Liver (tissue), 3 donors: ENCODE measurements around the gene BAZ2B.

Experiments used
- ATF3 ChIP-seq: IDR thresholded peaks from 2 replicates; pipeline ENCODE4 v1.6.1; 2016; ENCODE audit warnings: antibody characterized with exemption
- GABPA ChIP-seq, 2 donors: IDR thresholded peaks in 1 of 2; conservative IDR thresholded peaks in 1 of 2; 2 replicates each; pipeline ENCODE4 v1.6.1; 2016; ENCODE audit warnings: antibody characterized with exemption in 2 of 2, mild to moderate bottlenecking in 1 of 2, moderate library complexity in 1 of 2
- MAX ChIP-seq: IDR thresholded peaks from 2 replicates; pipeline ENCODE4 v1.6.1; 2016; ENCODE audit warnings: antibody characterized with exemption
- TAF1 ChIP-seq: conservative IDR thresholded peaks from 2 replicates; pipeline ENCODE4 v1.6.1; 2016; ENCODE audit warnings: antibody characterized with exemption, mild to moderate bottlenecking
- YY1 ChIP-seq: IDR thresholded peaks from 2 replicates; pipeline ENCODE4 v1.6.1; 2016; ENCODE audit warnings: antibody characterized with exemption, mild to moderate bottlenecking
- TF ChIP-seq, protein P1 (sequence below): fragments of 150-350 bp; IDR thresholded peaks from 2 replicates; pipeline ENCODE4 v1.5.1; 2017; ENCODE audit warnings: improper control_type of control experiment, low read depth, low read length; ENCODE audit not compliant: missing input control
- donor health status: healthy.
- donor health status: healthy.

DNA sequence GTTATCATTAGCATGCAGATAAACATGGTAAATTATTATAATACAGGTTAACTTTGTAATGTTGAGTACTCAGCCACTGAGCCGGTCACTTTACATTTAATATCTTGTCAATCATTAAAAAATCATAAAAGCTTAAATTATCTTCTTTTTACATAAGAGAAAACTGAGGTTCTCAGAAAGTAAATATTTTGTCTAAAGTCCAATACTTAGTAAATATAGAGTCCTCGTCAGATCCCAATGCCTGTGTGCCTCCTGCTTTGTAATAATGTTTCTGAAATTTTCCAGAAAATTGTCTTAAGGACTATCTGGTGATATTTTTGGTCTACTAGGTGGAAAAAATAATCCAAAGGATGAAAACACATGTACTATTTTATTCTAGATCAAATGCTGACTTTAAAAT lies 213.6 kb downstream of the BAZ2B start:
- TF ChIP-seq MAX (no peak), TAF1 (no peak), GABPA (IDR thresholded peaks at IDR 0.05 in 1 of 2, conservative IDR thresholded peaks at IDR 0.05 in 1 of 2) (no peak), YY1 (no peak), ATF3 (no peak)
- TF ChIP-seq, protein P1, sequence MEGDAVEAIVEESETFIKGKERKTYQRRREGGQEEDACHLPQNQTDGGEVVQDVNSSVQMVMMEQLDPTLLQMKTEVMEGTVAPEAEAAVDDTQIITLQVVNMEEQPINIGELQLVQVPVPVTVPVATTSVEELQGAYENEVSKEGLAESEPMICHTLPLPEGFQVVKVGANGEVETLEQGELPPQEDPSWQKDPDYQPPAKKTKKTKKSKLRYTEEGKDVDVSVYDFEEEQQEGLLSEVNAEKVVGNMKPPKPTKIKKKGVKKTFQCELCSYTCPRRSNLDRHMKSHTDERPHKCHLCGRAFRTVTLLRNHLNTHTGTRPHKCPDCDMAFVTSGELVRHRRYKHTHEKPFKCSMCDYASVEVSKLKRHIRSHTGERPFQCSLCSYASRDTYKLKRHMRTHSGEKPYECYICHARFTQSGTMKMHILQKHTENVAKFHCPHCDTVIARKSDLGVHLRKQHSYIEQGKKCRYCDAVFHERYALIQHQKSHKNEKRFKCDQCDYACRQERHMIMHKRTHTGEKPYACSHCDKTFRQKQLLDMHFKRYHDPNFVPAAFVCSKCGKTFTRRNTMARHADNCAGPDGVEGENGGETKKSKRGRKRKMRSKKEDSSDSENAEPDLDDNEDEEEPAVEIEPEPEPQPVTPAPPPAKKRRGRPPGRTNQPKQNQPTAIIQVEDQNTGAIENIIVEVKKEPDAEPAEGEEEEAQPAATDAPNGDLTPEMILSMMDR, result no peak
